Measurements from ENCODE around the gene SCN2B. TPM values are rescaled to one million over a fixed set of nuclear protein-coding genes. Genes with fewer than 3 reads are reported as not detected.

Gene SCN2B
- total and polyA plus RNA-seq, 2 experiments from 2014 or later = not detected

- DNase-seq = no peak
- H4K20me1 ChIP-seq (ENCODE audit: insufficient read depth) = no peaks in the 10 kb centered on the region
- H2AFZ ChIP-seq = no peak overlapping the region
- no peaks in the 10 kb centered on the region for H3F3A ChIP-seq (ENCODE audit: insufficient read depth)
- H3K79me2 ChIP-seq (ENCODE audit: insufficient read depth) = no peaks in the 10 kb centered on the region
- H3K9ac ChIP-seq = no peak overlapping the region
- H3K27ac ChIP-seq = no peak overlapping the region
- peaks cover 17% of the 10 kb centered on the region for H3K27me3 ChIP-seq (replicated peaks; ENCODE audit: insufficient read depth)
- no peaks in the 10 kb centered on the region for H3K9me2 ChIP-seq (ENCODE audit: insufficient read depth)
- no peak overlapping the region for H3K4me2 ChIP-seq (ENCODE audit: unreplicated experiment)
- 55 to 63% methylated on average over 8 of the region's 8 CpGs for WGBS, 2 experiments (ENCODE audit: low coverage in 1 of 2, low lambda C conversion rate in 2 of 2, missing lambda C conversion rate in 2 of 2)
- H3K9me3 ChIP-seq (ENCODE audit: low read depth) = no peaks in the 10 kb centered on the region
- no peaks in the 10 kb centered on the region for H3K36me3 ChIP-seq (ENCODE audit: low read depth)
- H3K4me1 ChIP-seq (ENCODE audit: insufficient read depth) = no peaks in the 10 kb centered on the region
- no peak overlapping the region for H3K4me3 ChIP-seq
- TF ChIP-seq EZH2phosphoT487 (IDR thresholded peaks at IDR 0.05; ENCODE audit: insufficient read depth, low read depth) = no peak
- no peak for TF ChIP-seq EZH2 (IDR thresholded peaks at IDR 0.05; ENCODE audit: insufficient read depth, poor library complexity, severe bottlenecking)
- in situ Hi-C loops (cut with MboI) = no loop called here
Observed at GRCh38 chr11:118168316-118168715, 8.1 kb downstream of the SCN2B start.

- Histone ChIP-seq H3K4me3 (no peak overlapping the region), H3K36me3 (ENCODE audit: low read depth) (no peaks in the 10 kb centered on the region), H3K4me1 (ENCODE audit: insufficient read depth) (no peaks in the 10 kb centered on the region), H3K9me3 (ENCODE audit: low read depth) (no peaks in the 10 kb centered on the region), H3K4me2 (ENCODE audit: unreplicated experiment) (no peak overlapping the region), H3K27me3 (replicated peaks; ENCODE audit: insufficient read depth) (peaks cover 19% of the 10 kb centered on the region), H3K9me2 (ENCODE audit: insufficient read depth) (no peaks in the 10 kb centered on the region), H3K9ac (no peak overlapping the region), H3F3A (ENCODE audit: insufficient read depth) (no peaks in the 10 kb centered on the region), H4K20me1 (ENCODE audit: insufficient read depth) (no peaks in the 10 kb centered on the region), H3K27ac (no peak overlapping the region), H2AFZ (no peak overlapping the region), H3K79me2 (ENCODE audit: insufficient read depth) (no peaks in the 10 kb centered on the region)
- WGBS, 2 experiments (ENCODE audit: low coverage in 1 of 2, low lambda C conversion rate in 2 of 2, missing lambda C conversion rate in 2 of 2) = 70 to 73% methylated on average over 12 of the region's 12 CpGs
- DNase-seq = no peak
- TF ChIP-seq EZH2 (IDR thresholded peaks at IDR 0.05; ENCODE audit: insufficient read depth, poor library complexity, severe bottlenecking) (no peak), EZH2phosphoT487 (IDR thresholded peaks at IDR 0.05; ENCODE audit: insufficient read depth, low read depth) (no peak)
- in situ Hi-C loops (cut with MboI) = no loop called here
Observed at GRCh38 chr11:118167906-118168305, 8.5 kb downstream of the SCN2B start.

GRCh38 chr11:118167253-118167652 lies 9.2 kb downstream of the SCN2B start:
- H3F3A ChIP-seq (ENCODE audit: insufficient read depth) = no peaks in the 10 kb centered on the region
- no peaks in the 10 kb centered on the region for H4K20me1 ChIP-seq (ENCODE audit: insufficient read depth)
- H3K4me2 ChIP-seq (ENCODE audit: unreplicated experiment) = no peak overlapping the region
- no peak overlapping the region for H3K4me3 ChIP-seq
- no peaks in the 10 kb centered on the region for H3K9me3 ChIP-seq (ENCODE audit: low read depth)
- H2AFZ ChIP-seq = no peak overlapping the region
- no peaks in the 10 kb centered on the region for H3K4me1 ChIP-seq (ENCODE audit: insufficient read depth)
- H3K36me3 ChIP-seq (ENCODE audit: low read depth) = no peaks in the 10 kb centered on the region
- no peak overlapping the region for H3K27ac ChIP-seq
- H3K9ac ChIP-seq = no peak overlapping the region
- no peaks in the 10 kb centered on the region for H3K9me2 ChIP-seq (ENCODE audit: insufficient read depth)
- DNase-seq = no peak
- in situ Hi-C loops (cut with MboI) = no loop called here
- WGBS, 2 experiments (ENCODE audit: low coverage in 1 of 2, low lambda C conversion rate in 2 of 2, missing lambda C conversion rate in 2 of 2) = 35 to 50% methylated on average over 2 of the region's 2 CpGs
- H3K27me3 ChIP-seq (replicated peaks; ENCODE audit: insufficient read depth) = peaks cover 19% of the 10 kb centered on the region
- TF ChIP-seq EZH2 (IDR thresholded peaks at IDR 0.05; ENCODE audit: insufficient read depth, poor library complexity, severe bottlenecking) (no peak), EZH2phosphoT487 (IDR thresholded peaks at IDR 0.05; ENCODE audit: insufficient read depth, low read depth) (no peak)
- no peaks in the 10 kb centered on the region for H3K79me2 ChIP-seq (ENCODE audit: insufficient read depth)

GRCh38 chr11:118166641-118167040 lies 9.8 kb downstream of the SCN2B start:
- Histone ChIP-seq H3K36me3 (ENCODE audit: low read depth) (no peaks in the 10 kb centered on the region), H3K4me3 (no peak overlapping the region), H3K9me3 (ENCODE audit: low read depth) (no peaks in the 10 kb centered on the region), H3K79me2 (ENCODE audit: insufficient read depth) (no peaks in the 10 kb centered on the region), H3K4me1 (ENCODE audit: insufficient read depth) (no peaks in the 10 kb centered on the region), H3K4me2 (ENCODE audit: unreplicated experiment) (no peak overlapping the region), H2AFZ (no peak overlapping the region), H3K27me3 (replicated peaks; ENCODE audit: insufficient read depth) (peaks cover 20% of the 10 kb centered on the region), H3F3A (ENCODE audit: insufficient read depth) (no peaks in the 10 kb centered on the region), H3K9ac (no peak overlapping the region), H4K20me1 (ENCODE audit: insufficient read depth) (no peaks in the 10 kb centered on the region), H3K27ac (no peak overlapping the region), H3K9me2 (ENCODE audit: insufficient read depth) (no peaks in the 10 kb centered on the region)
- 71 to 73% methylated on average over 17 of the region's 17 CpGs for WGBS, 2 experiments (ENCODE audit: low coverage in 1 of 2, low lambda C conversion rate in 2 of 2, missing lambda C conversion rate in 2 of 2)
- no peak for DNase-seq
- no peak for TF ChIP-seq EZH2phosphoT487 (IDR thresholded peaks at IDR 0.05; ENCODE audit: insufficient read depth, low read depth)
- TF ChIP-seq EZH2 (IDR thresholded peaks at IDR 0.05; ENCODE audit: insufficient read depth, poor library complexity, severe bottlenecking) = no peak
- in situ Hi-C loops (cut with MboI) = no loop called here

GRCh38 chr11:118164885-118165284 lies 11.6 kb downstream of the SCN2B start:
- Histone ChIP-seq H3K27me3 (replicated peaks; ENCODE audit: insufficient read depth) (peaks cover 24% of the 10 kb centered on the region), H3K79me2 (ENCODE audit: insufficient read depth) (no peaks in the 10 kb centered on the region), H3K9me3 (ENCODE audit: low read depth) (no peaks in the 10 kb centered on the region), H4K20me1 (ENCODE audit: insufficient read depth) (no peaks in the 10 kb centered on the region), H3K36me3 (ENCODE audit: low read depth) (no peaks in the 10 kb centered on the region), H3K4me1 (ENCODE audit: insufficient read depth) (no peaks in the 10 kb centered on the region), H3K4me2 (ENCODE audit: unreplicated experiment) (no peak overlapping the region), H3F3A (ENCODE audit: insufficient read depth) (no peaks in the 10 kb centered on the region), H3K9ac (no peak overlapping the region), H3K27ac (no peak overlapping the region), H3K4me3 (no peak overlapping the region), H2AFZ (no peak overlapping the region), H3K9me2 (ENCODE audit: insufficient read depth) (no peaks in the 10 kb centered on the region)
- TF ChIP-seq EZH2phosphoT487 (IDR thresholded peaks at IDR 0.05; ENCODE audit: insufficient read depth, low read depth) = no peak
- TF ChIP-seq EZH2 (IDR thresholded peaks at IDR 0.05; ENCODE audit: insufficient read depth, poor library complexity, severe bottlenecking) = no peak
- WGBS, 2 experiments (ENCODE audit: low coverage in 1 of 2, low lambda C conversion rate in 2 of 2, missing lambda C conversion rate in 2 of 2) = 33 to 39% methylated on average over 2 of the region's 2 CpGs
- no peak for DNase-seq
- in situ Hi-C loops (cut with MboI) = no loop called here
